ENCODE measurements around the gene DNAJC16.
"Not testable (repeated sequence)": the region's sequence is repeated elsewhere in the genome, so short reads cannot be mapped to it uniquely, and the experiment has no call there.

The DNAJC16 gene

DNA sequence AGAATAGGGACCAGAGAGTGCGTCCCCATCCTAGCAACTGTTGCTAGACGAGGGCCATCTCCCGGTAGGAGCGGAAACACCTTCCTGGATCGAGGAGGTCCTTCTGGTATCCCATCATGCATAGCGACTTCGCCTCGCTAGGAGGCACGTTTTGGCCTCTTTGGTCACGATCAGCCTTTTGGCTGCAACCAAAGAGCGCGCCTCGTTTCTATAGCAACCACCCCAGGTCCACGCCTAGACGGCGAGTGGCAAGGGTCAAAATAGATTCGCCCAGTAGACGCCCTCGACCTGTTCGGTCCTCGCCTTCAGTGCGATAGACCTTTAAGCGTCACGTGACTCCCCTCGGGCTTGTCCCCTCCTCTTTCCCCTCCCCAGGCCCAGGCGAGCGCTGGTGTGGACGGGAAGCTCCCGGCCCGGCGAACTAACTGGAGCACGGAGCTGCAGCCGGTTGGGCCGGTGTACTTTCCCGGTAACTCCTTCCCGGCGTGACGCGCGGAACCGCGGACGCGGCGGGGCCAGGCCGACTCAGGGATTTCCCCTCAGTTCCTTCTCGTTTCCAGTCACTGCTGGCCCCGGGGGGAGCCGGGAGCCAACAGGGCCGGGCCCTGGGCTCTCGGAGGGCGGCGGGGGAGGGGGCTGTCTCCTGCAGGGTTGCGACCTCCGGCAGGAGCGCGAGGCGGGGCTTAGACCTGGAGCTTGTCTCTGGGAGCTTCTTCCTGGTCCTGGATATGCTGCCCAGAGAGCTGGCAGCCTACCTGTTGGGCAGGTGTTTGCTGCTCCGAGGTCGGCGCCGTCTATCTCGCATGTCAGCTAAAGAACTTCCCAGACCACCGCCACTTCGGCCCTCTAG is at the start of gene DNAJC16:
Gene DNAJC16, plus strand, starts transcription at position 359 of the 850 bp plus-strand sequence. CDS start 2,258 bp downstream, outside the sequence.
- DNase-seq = peak; percentile 99

GRCh38 chr1:15476927-15477326 is 49.7 kb upstream of the DNAJC16 start:
- DNase-seq = no peak

GRCh38 chr1:15477646-15478212 is 48.9 kb upstream of the DNAJC16 start:
- DNase-seq = no peak

DNA sequence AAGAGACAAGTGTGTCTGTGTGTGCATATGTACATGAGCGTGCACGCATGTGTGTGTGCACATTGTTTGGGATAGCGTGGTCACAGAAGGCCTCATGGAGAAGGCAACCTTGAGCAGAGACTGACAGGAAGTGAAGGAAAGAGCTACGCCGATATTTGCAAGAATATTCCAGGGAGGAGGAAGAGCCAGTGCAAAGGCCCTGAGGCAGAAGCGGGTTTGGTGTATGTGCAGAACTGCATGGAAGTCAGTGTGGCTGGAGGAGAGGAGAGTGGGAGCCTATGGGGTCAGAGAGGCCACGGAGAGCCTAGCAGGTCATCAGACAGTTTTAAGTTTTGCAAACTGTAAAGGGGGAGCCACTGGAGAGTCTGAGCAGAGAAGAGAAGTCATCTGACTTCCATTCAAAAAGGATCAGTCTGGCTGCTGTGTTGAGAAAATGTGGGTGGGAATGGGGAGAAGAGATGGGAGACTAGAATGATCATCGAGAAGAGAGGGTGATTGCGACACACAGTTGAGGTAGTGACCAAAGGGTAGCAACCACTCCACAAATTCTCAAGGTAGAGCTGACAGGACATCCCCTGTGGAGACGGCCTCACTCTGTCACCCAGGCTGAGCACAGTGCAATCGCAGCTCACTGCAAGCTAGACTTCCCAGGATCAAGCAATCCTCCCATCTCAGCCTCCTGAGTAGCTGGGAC is 46.8 kb upstream of the DNAJC16 start:
- no peak for DNase-seq

DNA sequence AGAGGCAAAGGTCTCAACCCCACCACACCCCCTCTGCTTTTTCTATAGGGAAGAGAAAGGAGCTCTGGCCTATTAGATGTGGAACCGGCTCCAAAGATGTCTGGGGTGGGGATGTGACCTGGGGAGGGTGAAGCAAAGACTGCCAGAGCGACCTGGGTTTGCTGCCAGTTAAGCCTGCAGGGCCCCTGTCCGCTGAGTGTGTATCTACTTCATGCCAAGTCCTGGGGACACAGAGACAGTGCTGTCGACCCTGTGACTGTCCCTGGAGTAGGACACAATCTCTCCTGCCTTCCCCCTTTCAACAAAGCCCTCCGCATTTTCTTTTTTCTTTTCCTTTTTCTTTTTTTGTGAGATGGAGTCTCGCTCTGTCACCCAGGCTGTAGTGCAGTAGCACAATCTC is 44.2 kb upstream of the DNAJC16 start:
- DNase-seq = not testable (repeated sequence)

GRCh38 chr1:15482983-15483543 is 43.6 kb upstream of the DNAJC16 start:
- not testable (repeated sequence) for DNase-seq

- no peak for DNase-seq
Measured at GRCh38 chr1:15483971-15484370, 42.7 kb upstream of the DNAJC16 start.

DNA sequence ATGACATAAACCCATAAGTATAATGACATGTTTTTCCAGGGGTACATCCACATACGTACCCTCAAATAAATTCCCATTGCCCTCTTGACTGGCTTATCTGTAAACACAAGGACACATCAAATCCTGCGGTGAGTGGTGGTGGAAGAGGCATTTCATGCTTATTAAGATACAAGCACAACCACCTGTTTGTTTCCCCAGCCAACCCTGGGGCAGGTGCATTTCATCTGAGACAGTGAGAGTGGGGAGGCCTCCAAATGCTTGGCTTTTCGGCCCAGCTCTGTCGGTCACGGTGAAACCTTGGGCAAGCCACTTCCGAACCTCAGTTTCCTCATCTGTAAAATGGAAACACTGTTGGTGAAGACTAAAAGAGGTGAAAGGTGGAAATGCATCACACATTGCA is 42.2 kb upstream of the DNAJC16 start:
- not testable (repeated sequence) for DNase-seq

DNA sequence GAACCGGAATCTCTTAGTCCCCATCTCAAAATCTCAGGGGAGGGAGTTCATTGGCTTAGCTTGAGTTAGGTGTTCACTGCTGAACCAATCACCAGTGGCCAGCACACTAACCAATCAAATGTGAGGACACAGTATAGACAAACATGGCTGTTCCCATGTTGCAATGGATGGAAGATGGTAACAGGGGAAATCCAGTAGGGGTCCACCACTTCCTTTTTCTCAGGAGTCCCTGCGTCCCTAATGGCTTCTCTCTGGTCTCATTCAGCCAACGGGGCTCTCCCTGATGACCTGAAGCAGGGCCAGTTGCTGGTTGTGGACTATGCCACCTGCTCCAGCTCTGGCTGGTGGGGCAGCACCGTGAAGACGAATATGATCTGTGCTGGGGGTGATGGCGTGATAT is 41.0 kb upstream of the DNAJC16 start:
- DNase-seq = no peak

DNA sequence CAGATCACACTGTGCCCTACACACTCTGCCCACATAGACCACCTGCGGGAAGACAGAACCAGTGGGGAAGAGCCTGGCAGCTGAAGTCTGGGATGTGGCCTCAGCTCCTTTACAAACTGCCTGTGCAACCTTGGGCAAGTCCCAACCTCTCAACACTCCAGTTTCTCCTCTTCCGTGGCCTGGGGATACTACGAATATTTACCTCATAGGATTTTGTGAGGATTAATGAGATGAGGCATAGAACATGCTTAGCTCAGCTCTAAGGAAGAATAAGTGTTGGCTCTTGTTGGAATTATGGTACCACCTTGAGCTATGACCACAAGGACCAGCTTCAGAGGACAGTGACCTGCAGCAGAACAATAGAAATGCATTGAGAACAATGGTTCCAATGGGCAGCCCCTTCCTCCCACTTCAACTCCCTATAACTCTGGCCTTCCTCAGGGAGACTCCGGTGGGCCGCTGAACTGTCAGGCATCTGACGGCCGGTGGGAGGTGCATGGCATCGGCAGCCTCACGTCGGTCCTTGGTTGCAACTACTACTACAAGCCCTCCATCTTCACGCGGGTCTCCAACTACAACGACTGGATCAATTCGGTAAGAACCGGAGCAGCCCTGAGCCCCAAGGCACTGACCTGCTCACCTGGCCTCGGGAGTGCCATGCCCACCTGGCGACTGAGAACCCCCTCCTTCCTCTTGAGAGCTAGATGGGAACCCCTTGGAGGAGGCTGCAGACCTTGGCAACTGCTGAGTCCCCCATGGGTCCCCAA is 39.6 kb upstream of the DNAJC16 start:
- DNase-seq = not testable (repeated sequence)

DNA sequence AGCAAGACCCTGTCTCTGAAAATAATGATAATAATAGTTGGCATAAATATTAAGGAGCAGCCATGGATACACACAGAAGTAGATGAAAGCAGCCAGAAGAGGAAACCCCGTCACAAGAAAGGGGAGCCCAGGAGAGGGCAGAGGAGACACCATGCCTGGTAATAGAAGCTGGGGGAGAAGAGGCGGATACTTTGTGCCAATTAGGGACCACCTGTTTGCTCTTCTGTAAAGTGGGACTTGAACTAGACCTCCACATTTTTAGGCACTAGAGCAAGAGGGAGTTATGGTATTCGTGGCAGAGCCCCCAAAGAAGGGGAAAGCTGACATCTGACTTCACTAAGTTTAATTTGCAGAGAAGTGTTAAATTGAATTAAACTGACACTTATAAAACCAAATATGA is 38.3 kb upstream of the DNAJC16 start:
- DNase-seq = no peak

DNA sequence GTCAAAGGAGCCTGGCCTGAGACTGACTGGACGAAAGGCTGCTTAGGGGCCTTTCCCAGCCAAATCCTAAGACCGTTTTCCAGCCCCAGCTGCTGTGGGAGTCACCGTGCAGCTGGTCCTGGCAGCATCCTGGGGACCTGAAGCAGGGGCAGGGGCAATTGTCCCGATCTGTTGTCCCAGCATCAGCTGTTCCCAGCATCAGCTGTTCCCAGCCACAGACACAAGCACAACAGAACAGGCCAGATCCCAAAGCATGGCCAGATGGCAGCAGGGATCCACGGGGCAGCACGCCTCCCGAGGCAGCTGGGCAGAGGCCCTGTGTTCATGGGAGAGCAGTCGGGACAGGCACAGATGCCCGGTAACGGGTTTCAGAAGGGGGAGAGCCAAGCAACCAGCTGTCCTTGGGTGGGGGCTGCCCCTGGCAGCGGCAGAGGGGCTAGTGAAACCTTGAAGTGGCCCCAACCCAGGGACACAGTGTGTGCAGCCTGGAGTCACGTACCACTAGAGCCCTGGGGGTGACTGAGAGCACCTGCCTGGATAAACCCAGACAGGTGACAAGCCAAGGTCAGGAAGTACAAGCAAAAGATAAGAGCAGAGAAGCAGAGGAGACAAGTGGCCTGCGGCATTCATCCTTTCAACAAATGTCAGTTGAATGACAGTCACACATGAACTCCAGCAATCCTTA is 37.5 kb upstream of the DNAJC16 start:
- DNase-seq = peak; percentile 24

- DNase-seq = not testable (repeated sequence)
Measured at GRCh38 chr1:15491010-15491409, 35.6 kb upstream of the DNAJC16 start.

- no peak for DNase-seq
Measured at GRCh38 chr1:15492596-15492995, 34.1 kb upstream of the DNAJC16 start.

DNA sequence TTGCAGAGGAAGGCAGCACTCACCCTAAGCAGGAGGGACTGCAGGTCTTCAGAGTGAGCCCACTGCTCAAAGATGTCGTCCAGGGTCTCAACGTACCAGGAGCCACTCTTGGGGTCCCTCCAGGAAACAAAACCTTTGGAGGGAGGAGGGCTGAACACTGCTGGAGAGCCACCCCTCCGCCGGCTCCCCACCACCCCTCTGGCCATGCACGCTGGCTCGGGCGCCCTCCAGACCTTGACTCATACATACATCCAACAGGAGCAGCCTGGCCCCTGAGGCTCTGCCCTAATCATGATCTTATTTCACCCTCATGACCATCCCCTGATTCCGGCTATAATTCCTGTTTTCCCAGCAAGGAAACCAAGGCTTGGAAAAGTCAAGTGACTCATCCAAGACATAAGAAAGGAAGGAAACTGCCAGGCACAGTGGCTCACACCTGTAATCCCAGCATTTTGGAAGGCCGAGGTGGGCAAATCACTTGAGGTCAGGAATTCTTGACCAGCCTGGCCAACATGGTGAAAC is 32.7 kb upstream of the DNAJC16 start:
- DNase-seq = no peak

GRCh38 chr1:15500184-15501178 is 26.2 kb upstream of the DNAJC16 start:
- DNase-seq = no peak

DNA sequence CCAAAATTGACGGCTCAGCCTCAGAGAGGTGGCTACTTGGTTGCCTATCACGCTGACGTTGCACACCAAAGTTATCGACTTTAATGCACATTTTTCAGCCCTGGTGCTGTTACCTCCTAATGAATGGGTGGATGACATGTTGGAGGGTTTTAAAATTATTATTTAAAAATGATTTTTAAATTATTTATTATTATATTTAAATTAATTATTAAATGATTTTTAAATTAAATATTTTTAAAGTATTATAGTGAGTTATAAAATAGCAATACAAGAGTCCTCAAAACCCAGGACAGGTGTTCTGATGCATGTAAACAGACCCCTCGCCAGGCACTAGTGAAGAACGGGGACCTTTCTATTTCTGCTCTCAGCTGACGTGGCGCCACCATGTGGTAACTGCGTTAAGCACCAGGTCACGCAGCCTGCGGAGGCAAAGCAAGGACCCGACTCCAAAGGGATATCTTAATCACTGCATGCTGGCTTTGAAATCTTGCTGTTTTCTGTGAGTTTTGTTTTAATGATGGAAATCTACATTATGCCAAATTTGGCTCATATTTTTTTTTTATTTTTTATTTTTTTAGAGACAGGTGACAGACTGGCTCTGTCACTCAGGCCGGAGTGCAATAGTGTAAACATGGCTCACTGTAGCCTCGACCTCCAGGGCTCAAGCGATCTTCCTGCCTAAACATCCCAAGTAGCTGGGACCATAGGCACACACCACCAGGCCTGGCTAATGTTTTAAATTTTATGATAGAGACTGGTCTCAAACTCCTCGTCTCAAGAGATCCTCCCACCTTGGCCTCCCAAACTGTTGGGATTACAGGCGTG is 25.2 kb upstream of the DNAJC16 start:
- peak; percentile 27 for DNase-seq

DNA sequence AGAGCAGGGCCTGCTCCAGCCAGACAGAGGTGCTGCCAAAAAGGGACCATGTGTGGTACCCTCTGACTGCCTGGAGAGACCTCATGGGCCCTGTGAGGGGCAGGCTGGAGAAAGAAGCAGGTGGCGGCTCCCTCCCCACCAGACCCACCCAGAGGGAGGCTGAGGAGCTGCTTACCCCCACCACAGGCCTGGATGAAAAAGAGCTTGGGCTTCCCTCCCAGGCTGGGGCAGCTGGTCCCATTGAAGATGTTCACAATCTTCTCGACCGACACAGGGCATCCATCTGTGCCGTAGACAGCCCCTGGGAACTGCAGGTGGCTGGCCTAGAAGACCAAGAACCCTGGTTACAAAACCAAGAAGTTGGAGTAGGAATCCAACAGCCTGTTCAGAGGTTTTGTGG is 22.2 kb upstream of the DNAJC16 start:
- no peak for DNase-seq

GRCh38 chr1:15506831-15507230 is 19.8 kb upstream of the DNAJC16 start:
- no peak for DNase-seq

DNA sequence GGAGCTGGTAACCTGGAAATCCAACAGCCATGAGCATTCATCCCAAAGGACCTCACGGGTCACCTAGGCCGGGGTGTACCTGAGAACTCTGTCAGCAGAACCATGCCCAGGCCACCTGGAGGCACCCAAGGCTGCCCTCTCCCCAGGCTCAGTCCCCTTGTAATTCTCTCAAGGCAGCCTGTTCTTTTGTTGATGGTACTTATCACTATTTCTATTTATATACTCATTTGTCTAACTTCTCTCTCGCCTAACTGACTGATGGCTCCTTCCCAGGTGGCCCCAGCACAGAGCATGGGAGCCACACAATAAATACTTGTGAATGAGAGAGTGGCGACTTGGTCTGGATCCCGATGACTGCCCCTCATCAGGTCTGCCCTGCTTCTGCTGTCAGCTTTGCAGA is 19.4 kb upstream of the DNAJC16 start:
- DNase-seq = no peak
